Stimulated activated CD8-positive, alpha-beta memory T cell treated with anti-CD3 and anti-CD28 coated beads, Interleukin-15, amount 100 ng/mL, for 1 hour (primary cell): ENCODE measurements around the gene MALAT1.
"Not testable (repeated sequence)": the region's sequence is repeated elsewhere in the genome, so short reads cannot be mapped to it uniquely, and the experiment has no call there.

Experiments
- DNase-seq: peaks from one replicate; pipeline ENCODE4 v3.0.0-alpha.2; 2020; ENCODE audit warnings: low read depth

Gene MALAT1

GRCh38 chr11:65498727-65498976 is 193 bp upstream of the MALAT1 start:
- DNase-seq = no peak

DNA sequence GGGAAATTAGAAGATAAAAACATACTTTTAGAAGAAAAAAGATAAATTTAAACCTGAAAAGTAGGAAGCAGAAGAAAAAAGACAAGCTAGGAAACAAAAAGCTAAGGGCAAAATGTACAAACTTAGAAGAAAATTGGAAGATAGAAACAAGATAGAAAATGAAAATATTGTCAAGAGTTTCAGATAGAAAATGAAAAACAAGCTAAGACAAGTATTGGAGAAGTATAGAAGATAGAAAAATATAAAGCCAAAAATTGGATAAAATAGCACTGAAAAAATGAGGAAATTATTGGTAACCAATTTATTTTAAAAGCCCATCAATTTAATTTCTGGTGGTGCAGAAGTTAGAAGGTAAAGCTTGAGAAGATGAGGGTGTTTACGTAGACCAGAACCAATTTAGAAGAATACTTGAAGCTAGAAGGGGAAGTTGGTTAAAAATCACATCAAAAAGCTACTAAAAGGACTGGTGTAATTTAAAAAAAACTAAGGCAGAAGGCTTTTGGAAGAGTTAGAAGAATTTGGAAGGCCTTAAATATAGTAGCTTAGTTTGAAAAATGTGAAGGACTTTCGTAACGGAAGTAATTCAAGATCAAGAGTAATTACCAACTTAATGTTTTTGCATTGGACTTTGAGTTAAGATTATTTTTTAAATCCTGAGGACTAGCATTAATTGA is 1.0 kb downstream of the MALAT1 start:
- DNase-seq = no peak

- DNase-seq = no peak
Measured at GRCh38 chr11:65500387-65501185, 1.7 kb downstream of the MALAT1 start.

GRCh38 chr11:65501186-65501471 is 2.3 kb downstream of the MALAT1 start:
- DNase-seq = no peak

- DNase-seq = no peak
Measured at GRCh38 chr11:65501472-65502273, 2.8 kb downstream of the MALAT1 start.

- no peak for DNase-seq
Measured at GRCh38 chr11:65502274-65502554, 3.4 kb downstream of the MALAT1 start.

- DNase-seq = no peak
Measured at GRCh38 chr11:65502555-65503367, 3.9 kb downstream of the MALAT1 start.

DNA sequence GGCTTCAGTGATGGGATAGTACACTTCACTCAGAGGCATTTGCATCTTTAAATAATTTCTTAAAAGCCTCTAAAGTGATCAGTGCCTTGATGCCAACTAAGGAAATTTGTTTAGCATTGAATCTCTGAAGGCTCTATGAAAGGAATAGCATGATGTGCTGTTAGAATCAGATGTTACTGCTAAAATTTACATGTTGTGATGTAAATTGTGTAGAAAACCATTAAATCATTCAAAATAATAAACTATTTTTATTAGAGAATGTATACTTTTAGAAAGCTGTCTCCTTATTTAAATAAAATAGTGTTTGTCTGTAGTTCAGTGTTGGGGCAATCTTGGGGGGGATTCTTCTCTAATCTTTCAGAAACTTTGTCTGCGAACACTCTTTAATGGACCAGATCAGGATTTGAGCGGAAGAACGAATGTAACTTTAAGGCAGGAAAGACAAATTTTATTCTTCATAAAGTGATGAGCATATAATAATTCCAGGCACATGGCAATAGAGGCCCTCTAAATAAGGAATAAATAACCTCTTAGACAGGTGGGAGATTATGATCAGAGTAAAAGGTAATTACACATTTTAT is 4.6 kb downstream of the MALAT1 start:
- DNase-seq = no peak

DNA sequence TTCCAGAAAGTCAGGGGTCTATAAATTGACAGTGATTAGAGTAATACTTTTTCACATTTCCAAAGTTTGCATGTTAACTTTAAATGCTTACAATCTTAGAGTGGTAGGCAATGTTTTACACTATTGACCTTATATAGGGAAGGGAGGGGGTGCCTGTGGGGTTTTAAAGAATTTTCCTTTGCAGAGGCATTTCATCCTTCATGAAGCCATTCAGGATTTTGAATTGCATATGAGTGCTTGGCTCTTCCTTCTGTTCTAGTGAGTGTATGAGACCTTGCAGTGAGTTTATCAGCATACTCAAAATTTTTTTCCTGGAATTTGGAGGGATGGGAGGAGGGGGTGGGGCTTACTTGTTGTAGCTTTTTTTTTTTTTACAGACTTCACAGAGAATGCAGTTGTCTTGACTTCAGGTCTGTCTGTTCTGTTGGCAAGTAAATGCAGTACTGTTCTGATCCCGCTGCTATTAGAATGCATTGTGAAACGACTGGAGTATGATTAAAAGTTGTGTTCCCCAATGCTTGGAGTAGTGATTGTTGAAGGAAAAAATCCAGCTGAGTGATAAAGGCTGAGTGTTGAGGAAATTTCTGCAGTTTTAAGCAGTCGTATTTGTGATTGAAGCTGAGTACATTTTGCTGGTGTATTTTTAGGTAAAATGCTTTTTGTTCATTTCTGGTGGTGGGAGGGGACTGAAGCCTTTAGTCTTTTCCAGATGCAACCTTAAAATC is 5.3 kb downstream of the MALAT1 start:
- DNase-seq = no peak

DNA sequence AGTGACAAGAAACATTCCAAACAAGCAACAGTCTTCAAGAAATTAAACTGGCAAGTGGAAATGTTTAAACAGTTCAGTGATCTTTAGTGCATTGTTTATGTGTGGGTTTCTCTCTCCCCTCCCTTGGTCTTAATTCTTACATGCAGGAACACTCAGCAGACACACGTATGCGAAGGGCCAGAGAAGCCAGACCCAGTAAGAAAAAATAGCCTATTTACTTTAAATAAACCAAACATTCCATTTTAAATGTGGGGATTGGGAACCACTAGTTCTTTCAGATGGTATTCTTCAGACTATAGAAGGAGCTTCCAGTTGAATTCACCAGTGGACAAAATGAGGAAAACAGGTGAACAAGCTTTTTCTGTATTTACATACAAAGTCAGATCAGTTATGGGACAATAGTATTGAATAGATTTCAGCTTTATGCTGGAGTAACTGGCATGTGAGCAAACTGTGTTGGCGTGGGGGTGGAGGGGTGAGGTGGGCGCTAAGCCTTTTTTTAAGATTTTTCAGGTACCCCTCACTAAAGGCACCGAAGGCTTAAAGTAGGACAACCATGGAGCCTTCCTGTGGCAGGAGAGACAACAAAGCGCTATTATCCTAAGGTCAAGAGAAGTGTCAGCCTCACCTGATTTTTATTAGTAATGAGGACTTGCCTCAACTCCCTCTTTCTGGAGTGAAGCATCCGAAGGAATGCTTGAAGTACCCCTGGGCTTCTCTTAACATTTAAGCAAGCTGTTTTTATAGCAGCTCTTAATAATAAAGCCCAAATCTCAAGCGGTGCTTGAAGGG is 6.0 kb downstream of the MALAT1 start:
- DNase-seq = no peak

- DNase-seq = no peak
Measured at GRCh38 chr11:65505466-65506289, 6.8 kb downstream of the MALAT1 start.

- DNase-seq = no peak
Measured at GRCh38 chr11:65506290-65506771, 7.5 kb downstream of the MALAT1 start.

- DNase-seq = no peak
Measured at GRCh38 chr11:65506772-65507505, 8.1 kb downstream of the MALAT1 start.

GRCh38 chr11:65512311-65512710 is 13.5 kb downstream of the MALAT1 start:
- DNase-seq = not testable (repeated sequence)

DNA sequence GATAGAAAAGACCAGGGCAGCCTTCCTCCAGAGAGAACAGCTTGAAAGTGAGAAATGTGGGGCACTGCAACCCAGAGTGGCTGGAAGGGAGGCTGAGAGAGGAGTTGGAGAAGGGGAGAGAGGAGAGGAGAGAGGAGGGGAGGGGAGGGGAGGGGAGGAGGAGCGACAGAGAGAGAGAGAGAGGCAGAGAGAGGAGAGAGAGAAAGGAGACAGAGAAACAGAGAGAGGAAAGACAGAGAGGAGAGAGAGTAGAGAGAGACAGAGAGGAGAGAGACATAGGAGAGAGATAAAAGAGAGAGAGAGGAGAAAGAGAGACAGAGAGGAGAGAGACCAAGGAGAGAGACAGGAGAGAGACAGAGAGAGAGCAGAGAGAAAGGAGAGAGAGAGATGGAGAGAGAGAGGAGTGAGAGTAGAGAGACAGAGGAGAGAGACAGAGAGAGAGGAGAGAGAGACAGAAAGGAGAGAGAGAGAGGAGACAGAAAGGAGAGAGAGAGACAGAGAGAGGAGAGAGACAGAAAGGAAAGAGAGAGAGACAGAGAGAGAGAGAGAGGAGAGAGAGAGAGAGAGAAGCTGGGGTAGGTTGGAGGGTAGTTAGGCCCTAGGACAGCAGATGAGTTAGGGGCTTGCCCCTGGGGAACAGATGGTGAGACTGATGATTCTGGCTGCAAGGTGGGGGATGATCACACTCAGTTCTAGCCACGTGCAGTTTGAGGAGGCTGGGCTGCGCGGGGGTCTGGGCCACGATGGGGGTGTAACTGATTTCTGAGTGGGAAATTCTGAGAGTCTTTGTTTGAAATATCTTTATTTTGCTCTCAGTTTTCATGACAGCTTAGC is 17.5 kb downstream of the MALAT1 start:
- no peak for DNase-seq

GRCh38 chr11:65518941-65519549 is 20.2 kb downstream of the MALAT1 start:
- not testable (repeated sequence) for DNase-seq

GRCh38 chr11:65521777-65522521 is 23.1 kb downstream of the MALAT1 start:
- not testable (repeated sequence) for DNase-seq
